ENCODE measurements around the gene MED15.
A peak's percentile ranks its signal among the peaks of the same experiment; 100 is the strongest.

The MED15 gene

DNA sequence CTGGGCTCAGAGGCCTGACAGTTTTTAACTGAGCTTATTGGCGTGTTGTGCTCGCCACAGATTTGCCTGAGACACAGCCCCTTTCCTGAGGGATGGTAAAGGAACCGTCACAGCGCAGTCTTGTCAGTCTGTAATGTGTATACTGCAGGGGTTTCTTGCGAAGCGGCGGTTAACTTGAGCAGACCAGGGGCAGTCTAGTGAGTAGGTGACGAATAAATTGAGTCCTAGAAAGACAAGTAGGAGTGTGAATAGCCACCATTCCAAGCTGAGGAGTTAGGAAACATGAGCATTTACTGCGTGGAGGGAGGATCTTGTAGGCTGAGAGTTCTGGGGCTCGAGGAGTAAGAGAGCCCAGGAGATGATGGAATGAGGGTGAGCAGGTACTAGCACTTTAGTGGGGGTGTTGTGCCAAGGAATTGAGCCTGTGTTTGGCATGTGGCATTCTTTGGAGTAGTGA lies 1.4 kb downstream of the MED15 start:
- H3K4me3 ChIP-seq (ENCODE audit: low read depth, low read length): peak overlapping the region; percentile 94
- H3K27me3 ChIP-seq (replicated peaks): no peaks in the 10 kb centered on the region
- in situ Hi-C loops (cut with HindIII; ENCODE audit: low pct_ligation_motif_present, low sequenced_read_pairs): no loop called here
- TF ChIP-seq, protein P1, sequence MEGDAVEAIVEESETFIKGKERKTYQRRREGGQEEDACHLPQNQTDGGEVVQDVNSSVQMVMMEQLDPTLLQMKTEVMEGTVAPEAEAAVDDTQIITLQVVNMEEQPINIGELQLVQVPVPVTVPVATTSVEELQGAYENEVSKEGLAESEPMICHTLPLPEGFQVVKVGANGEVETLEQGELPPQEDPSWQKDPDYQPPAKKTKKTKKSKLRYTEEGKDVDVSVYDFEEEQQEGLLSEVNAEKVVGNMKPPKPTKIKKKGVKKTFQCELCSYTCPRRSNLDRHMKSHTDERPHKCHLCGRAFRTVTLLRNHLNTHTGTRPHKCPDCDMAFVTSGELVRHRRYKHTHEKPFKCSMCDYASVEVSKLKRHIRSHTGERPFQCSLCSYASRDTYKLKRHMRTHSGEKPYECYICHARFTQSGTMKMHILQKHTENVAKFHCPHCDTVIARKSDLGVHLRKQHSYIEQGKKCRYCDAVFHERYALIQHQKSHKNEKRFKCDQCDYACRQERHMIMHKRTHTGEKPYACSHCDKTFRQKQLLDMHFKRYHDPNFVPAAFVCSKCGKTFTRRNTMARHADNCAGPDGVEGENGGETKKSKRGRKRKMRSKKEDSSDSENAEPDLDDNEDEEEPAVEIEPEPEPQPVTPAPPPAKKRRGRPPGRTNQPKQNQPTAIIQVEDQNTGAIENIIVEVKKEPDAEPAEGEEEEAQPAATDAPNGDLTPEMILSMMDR (IDR thresholded peaks at IDR 0.05; ENCODE audit: low read depth, low read length, missing control alignments): no peak
- DNase-seq: no peak
- H3K36me3 ChIP-seq (replicated peaks): peaks cover 9% of the 10 kb centered on the region
- peak overlapping the region; percentile 99 for H3K27ac ChIP-seq

DNA sequence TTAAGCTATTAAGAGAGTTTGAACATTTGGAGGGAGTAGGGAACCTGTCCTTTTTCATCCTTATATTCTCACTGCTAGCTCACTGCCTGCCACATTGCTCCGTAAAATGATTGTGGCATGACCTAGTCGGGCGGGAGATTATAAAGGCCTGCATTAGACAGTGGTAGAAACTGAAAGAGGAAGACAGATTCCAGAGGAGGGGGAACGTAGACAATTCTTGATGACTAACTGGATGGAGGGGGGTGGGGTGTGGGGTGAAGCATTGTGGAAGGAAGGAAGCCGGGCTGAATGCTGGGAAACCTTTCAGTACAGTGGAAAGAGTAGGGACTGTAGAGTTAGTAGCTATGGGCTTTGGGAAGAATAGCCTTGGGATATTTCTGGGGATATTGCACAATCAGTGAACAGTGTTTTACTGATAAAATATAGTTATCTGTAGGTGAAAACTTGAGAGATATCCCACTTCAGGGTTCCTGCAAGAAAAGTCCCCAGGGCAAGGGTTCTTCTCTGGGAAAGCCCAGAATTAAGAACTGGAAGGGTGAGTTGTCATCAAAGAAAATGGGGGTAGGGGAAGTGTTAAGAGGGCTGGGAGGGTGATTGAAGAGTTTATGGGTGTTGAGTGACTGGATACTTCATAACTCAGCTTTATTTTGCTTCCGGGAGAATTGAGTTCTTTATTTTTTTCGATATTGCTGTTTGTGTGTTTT lies 2.1 kb downstream of the MED15 start:
- peak; percentile 93 for DNase-seq
- H3K27me3 ChIP-seq (replicated peaks): no peaks in the 10 kb centered on the region
- in situ Hi-C loops (cut with HindIII; ENCODE audit: low pct_ligation_motif_present, low sequenced_read_pairs): no loop called here
- H3K27ac ChIP-seq: peak overlapping the region; percentile 99
- H3K36me3 ChIP-seq (replicated peaks): peaks cover 16% of the 10 kb centered on the region
- peak overlapping the region; percentile 94 for H3K4me3 ChIP-seq (ENCODE audit: low read depth, low read length)
- TF ChIP-seq, protein P1 (IDR thresholded peaks at IDR 0.05; ENCODE audit: low read depth, low read length, missing control alignments): no peak

DNA sequence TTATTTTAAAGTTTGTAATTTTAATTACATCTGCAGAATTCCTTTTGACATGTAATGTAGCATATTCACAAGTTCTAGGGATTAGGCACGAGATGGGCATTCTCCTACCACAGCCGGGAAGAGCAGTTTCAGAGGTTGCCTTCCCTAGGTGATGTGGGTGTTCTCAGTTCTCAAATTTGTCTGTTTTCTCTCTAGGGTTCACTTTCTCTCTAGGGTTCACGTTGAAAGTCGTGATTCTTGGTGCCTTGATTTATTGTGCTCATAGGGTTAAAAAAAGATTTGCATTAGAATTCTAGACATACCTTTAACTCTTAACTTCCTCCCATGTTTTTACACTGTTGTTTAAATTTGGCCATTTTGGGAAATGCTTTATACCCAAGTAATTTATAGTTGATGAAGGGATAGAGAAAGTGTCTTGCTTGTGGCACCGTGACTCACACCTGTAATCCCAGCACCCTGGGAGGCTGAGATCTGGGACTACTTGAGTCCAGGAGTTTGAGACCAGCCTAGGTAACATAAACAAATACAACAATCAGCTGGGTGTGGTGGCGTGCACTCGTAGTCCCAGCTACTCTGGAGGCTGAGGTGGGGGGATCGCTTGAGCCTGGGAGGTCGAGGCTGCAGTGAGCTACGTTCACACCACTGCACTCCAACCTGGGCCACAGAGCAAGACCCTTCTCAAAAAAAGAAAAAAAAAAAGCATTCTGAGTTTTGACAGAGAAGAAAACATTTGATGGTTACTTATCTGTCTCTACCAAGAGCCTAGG lies 3.6 kb downstream of the MED15 start:
- TF ChIP-seq, protein P1 (IDR thresholded peaks at IDR 0.05; ENCODE audit: low read depth, low read length, missing control alignments): no peak
- H3K36me3 ChIP-seq (replicated peaks): peaks cover 20% of the 10 kb centered on the region
- H3K4me3 ChIP-seq (ENCODE audit: low read depth, low read length): no peak overlapping the region
- H3K27me3 ChIP-seq (replicated peaks): no peaks in the 10 kb centered on the region
- DNase-seq: no peak
- in situ Hi-C loops (cut with HindIII; ENCODE audit: low pct_ligation_motif_present, low sequenced_read_pairs): no loop called here
- peak overlapping the region; percentile 99 for H3K27ac ChIP-seq

GRCh38 chr22:20511578-20512229 lies 4.3 kb downstream of the MED15 start:
- TF ChIP-seq, protein P1 (IDR thresholded peaks at IDR 0.05; ENCODE audit: low read depth, low read length, missing control alignments): no peak
- Histone ChIP-seq H3K27me3 (replicated peaks) (no peaks in the 10 kb centered on the region), H3K4me3 (ENCODE audit: low read depth, low read length) (no peak overlapping the region), H3K36me3 (replicated peaks) (peaks cover 20% of the 10 kb centered on the region), H3K27ac (peak overlapping the region; percentile 99)
- no peak for DNase-seq
- in situ Hi-C loops (cut with HindIII; ENCODE audit: low pct_ligation_motif_present, low sequenced_read_pairs): no loop called here

- in situ Hi-C loops (cut with HindIII; ENCODE audit: low pct_ligation_motif_present, low sequenced_read_pairs): no loop called here
- H3K27me3 ChIP-seq (replicated peaks): no peaks in the 10 kb centered on the region
- H3K36me3 ChIP-seq (replicated peaks): peaks cover 40% of the 10 kb centered on the region
- TF ChIP-seq, protein P1 (IDR thresholded peaks at IDR 0.05; ENCODE audit: low read depth, low read length, missing control alignments): no peak
- H3K27ac ChIP-seq: peak overlapping the region; percentile 86
- DNase-seq: peak; percentile 84
- no peak overlapping the region for H3K4me3 ChIP-seq (ENCODE audit: low read depth, low read length)
These were observed 7.4 kb downstream of the MED15 start for GRCh38 chr22:20514658-20515406.

All from brain microvascular endothelial cell (primary cell).